Colonic mucosa (tissue), 4 donors: Measurements from ENCODE around the gene IL1RAPL2. TPM values are rescaled to one million over a fixed set of nuclear protein-coding genes. Genes with fewer than 3 reads are reported as not detected.
"Not testable (repeated sequence)": the region's sequence is repeated elsewhere in the genome, so short reads cannot be mapped to it uniquely, and the experiment has no call there.

Experiments used
- DNase-seq: peaks from one replicate; pipeline ENCODE4 v3.0.0-alpha.2; 2020
- H3K27ac ChIP-seq: fragments of 200-600 bp; one replicate; pipeline ENCODE4 v1.8.0; 2021
- H3K27me3 ChIP-seq: fragments of 200-600 bp; one replicate; pipeline ENCODE4 v1.8.0; 2021
- H3K36me3 ChIP-seq: fragments of 200-600 bp; one replicate; pipeline ENCODE4 v1.8.0; 2021
- H3K4me1 ChIP-seq: fragments of 200-600 bp; one replicate; pipeline ENCODE4 v1.8.0; 2021; ENCODE audit warnings: mild to moderate bottlenecking
- H3K4me3 ChIP-seq: fragments of 200-600 bp; one replicate; pipeline ENCODE4 v1.8.0; 2021
- H3K9ac ChIP-seq, 2 donors: one replicate each; pipeline ENCODE4 v1.7.0; 2013; ENCODE audit warnings: control low read depth in 2 of 2, low read depth in 2 of 2, low read length in 2 of 2
- H3K9me3 ChIP-seq: fragments of 200-600 bp; one replicate; pipeline ENCODE4 v1.8.0; 2021
- intact Hi-C: fragments of 100-400 bp; cut with DNase I; formaldehyde crosslinking; loops from one replicate; pipeline ENCODE4 v1.14.1; 2022
- total RNA-seq, 2 donors: library from RNA; stranded (reverse); fragmentation: NEBNext Ultra II Directional in 1 of 2; extraction: Animal tissue kit (Norgen Biotek cat#: 25700) in 1 of 2; gene quantifications; one replicate each; pipeline ENCODE4 v1.2.1, GENCODE V29; 2021
- TF ChIP-seq, protein P1 (sequence below): fragments of 200-600 bp; IDR thresholded peaks from one replicate; pipeline ENCODE4 v1.8.0; 2022; ENCODE audit warnings: antibody characterized with exemption, mild to moderate bottlenecking
- donor health status: healthy.
- donor health status: DM: no; HTN: no; CAD: no.
- donor health status: DM: no; HTN: no; CAD: no.

The IL1RAPL2 gene
- total RNA-seq, 2 donors from 2014 or later: not detected

DNA sequence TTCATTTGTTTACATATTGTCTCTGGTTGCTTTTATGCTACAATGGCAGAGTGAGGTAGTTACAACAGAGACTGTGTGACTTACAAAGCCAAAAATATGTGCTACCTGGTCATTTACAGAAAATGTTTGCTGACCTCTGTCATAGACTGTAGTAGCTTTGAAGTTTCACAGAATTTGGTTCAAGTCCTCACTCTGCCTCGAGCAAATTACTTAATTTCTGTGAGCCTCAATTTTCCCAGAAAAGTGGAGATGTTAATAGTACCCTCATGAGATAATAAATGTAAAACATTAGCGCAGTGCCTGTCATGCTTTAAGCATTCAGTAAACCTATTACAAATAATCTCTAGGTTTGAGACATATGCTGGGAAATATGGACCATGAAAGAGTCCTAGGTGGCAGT is 1237.9 kb downstream of the IL1RAPL2 start:
- DNase-seq: no peak
- H3K4me1 ChIP-seq: no peaks in the 10 kb centered on the region
- no peak overlapping the region for H3K27ac ChIP-seq
- H3K27me3 ChIP-seq: no peaks in the 10 kb centered on the region
- intact Hi-C loops: no loop called here
- H3K36me3 ChIP-seq: no peaks in the 10 kb centered on the region
- no peak overlapping the region for H3K4me3 ChIP-seq
- no peaks in the 10 kb centered on the region for H3K9me3 ChIP-seq
- TF ChIP-seq, protein P1, sequence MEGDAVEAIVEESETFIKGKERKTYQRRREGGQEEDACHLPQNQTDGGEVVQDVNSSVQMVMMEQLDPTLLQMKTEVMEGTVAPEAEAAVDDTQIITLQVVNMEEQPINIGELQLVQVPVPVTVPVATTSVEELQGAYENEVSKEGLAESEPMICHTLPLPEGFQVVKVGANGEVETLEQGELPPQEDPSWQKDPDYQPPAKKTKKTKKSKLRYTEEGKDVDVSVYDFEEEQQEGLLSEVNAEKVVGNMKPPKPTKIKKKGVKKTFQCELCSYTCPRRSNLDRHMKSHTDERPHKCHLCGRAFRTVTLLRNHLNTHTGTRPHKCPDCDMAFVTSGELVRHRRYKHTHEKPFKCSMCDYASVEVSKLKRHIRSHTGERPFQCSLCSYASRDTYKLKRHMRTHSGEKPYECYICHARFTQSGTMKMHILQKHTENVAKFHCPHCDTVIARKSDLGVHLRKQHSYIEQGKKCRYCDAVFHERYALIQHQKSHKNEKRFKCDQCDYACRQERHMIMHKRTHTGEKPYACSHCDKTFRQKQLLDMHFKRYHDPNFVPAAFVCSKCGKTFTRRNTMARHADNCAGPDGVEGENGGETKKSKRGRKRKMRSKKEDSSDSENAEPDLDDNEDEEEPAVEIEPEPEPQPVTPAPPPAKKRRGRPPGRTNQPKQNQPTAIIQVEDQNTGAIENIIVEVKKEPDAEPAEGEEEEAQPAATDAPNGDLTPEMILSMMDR: no peak
- H3K9ac ChIP-seq: no peak overlapping the region

DNA sequence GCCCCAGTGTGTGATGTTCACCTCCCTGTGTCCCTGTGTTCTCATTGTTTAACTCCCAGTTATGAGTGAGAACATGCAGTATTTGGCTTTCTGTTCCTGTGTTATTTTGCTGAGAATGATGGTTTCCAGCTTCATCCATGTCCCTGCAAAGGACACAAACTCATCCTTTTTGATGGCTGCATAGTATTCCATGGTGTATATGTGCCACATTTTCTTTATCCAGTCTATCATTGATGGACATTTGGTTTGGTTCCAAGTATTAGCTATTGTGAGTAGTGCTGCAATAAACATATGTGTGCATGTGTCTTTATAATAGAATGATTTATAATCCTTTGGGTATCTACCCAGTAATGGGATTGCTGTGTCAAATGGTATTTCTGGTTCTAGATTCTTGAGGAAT is 1239.7 kb downstream of the IL1RAPL2 start:
- H3K27ac ChIP-seq, H3K9ac ChIP-seq, intact Hi-C loops, H3K27me3 ChIP-seq, H3K4me1 ChIP-seq, H3K9me3 ChIP-seq, H3K36me3 ChIP-seq, H3K4me3 ChIP-seq, DNase-seq: not testable (repeated sequence)

DNA sequence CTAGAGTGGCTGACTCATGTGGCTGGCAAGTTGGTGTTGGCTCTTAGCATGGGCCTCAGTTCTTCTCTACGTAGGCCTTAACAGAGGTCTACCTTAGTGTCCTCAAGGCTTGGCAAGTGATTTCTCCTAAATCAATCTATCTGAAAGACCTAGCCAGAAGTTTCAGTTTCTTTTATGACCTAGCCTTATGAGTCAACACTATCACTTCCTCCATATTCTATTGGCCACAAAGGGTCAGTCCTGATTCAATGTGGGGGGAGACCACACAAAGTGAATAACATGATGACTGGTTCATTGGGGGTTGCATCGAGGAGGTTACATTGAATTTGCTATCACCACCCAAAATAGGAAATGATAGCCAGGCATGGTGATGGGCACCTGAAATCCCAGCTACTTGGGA is 1250.5 kb downstream of the IL1RAPL2 start:
- no peak overlapping the region for H3K9ac ChIP-seq
- intact Hi-C loops: no loop called here
- H3K27ac ChIP-seq: no peak overlapping the region
- peaks cover 3% of the 10 kb centered on the region for H3K27me3 ChIP-seq
- H3K9me3 ChIP-seq: no peaks in the 10 kb centered on the region
- TF ChIP-seq, protein P1: no peak
- no peak for DNase-seq
- no peak overlapping the region for H3K4me3 ChIP-seq
- no peaks in the 10 kb centered on the region for H3K4me1 ChIP-seq
- H3K36me3 ChIP-seq: no peaks in the 10 kb centered on the region
